LNCAP (cell line): ENCODE data around the gene CCDC78.

Experiments
- TF ChIP-seq, protein P1 (sequence below): fragments of 450-650 bp; IDR thresholded peaks from 2 replicates; pipeline ENCODE4 v1.5.1; 2017; ENCODE audit warnings: mild to moderate bottlenecking

CCDC78 gene

DNA sequence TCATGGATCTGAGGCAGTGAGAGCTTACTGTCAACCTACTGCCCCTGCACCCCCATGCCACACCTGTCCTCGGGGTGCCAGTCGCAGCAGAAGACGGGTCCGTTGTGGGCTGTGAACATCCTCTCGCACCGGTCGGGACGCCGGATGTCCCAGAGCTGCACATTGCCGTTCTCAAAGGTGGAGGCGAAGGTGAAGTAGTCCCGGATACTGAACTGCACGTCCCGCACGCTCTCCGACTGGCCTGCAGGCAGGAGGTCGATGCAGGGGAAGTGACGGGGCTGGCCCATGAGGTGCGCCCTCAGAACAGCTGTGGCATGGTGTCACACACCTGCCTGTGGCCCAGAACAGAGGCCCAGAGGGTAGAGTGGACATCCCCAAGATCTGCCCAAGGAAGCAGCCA lies 38.7 kb downstream of the CCDC78 start:
- TF ChIP-seq, protein P1, sequence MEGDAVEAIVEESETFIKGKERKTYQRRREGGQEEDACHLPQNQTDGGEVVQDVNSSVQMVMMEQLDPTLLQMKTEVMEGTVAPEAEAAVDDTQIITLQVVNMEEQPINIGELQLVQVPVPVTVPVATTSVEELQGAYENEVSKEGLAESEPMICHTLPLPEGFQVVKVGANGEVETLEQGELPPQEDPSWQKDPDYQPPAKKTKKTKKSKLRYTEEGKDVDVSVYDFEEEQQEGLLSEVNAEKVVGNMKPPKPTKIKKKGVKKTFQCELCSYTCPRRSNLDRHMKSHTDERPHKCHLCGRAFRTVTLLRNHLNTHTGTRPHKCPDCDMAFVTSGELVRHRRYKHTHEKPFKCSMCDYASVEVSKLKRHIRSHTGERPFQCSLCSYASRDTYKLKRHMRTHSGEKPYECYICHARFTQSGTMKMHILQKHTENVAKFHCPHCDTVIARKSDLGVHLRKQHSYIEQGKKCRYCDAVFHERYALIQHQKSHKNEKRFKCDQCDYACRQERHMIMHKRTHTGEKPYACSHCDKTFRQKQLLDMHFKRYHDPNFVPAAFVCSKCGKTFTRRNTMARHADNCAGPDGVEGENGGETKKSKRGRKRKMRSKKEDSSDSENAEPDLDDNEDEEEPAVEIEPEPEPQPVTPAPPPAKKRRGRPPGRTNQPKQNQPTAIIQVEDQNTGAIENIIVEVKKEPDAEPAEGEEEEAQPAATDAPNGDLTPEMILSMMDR = no peak

- TF ChIP-seq, protein P1 = no peak
These were observed 39.6 kb downstream of the CCDC78 start for GRCh38 chr16:686459-687260.

DNA sequence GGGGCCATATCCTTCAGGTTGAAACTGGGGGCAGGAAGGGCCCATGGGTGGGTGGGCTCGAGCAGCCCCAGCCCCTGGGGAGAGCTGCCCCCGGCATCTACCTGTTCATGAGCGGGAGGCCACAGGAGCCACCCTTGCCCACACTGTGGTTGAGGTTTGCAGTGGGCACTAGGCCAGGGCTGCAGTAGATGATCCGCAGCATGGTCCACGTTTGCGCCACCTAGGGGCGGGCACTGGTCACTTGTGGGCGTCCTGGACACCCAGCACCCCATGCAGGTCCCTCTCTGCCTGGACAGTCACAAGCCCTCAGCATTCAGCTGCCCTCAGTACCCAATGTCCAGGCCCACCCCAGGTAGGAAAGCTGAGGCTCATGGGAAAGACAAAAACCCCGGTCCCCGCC lies 40.3 kb downstream of the CCDC78 start:
- TF ChIP-seq, protein P1 = peak; percentile 65

DNA sequence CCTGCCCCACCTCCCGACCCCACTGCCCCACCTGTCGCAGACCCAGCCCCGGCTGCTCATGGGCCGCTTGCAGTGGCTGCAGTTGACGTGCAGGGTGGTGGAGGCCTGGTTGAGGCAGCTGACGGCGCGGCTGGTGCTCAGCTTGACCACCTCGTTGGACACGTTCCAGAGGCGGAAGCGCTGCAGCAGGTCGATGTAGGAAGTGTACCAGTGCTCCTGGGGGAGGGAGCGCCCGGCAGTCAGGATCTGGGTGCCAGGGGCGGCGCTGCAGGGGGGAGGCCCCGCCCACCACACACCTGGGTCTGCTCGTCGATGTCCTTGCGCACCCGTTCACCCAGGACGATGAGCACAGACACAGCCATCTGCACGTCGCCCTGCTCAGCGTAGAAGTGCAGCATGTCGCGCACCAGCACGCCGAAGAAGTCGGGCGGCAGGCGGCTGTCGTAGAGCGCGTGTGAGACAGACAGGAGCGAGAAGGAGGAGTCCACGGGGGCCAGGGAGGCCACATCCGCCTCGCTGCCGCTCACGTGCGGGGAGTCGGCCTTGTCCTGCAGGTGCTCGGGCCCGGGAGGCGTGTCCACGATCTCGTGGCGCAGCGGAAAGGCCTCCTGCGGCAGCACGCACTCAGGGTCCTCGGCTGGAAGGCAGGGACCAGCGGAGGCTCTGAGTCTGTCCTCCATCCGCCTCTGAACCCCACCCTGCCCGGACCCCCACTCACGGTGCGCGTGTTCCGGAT lies 41.1 kb downstream of the CCDC78 start:
- TF ChIP-seq, protein P1 = no peak

- TF ChIP-seq, protein P1 = no peak
These were observed 42.0 kb downstream of the CCDC78 start, which contains the start of gene JMJD8 for GRCh38 chr16:684071-684794. Gene JMJD8, minus strand, starts transcription at chr16:684334. Its CDS starts 15 bp downstream, at chr16:684319.

DNA sequence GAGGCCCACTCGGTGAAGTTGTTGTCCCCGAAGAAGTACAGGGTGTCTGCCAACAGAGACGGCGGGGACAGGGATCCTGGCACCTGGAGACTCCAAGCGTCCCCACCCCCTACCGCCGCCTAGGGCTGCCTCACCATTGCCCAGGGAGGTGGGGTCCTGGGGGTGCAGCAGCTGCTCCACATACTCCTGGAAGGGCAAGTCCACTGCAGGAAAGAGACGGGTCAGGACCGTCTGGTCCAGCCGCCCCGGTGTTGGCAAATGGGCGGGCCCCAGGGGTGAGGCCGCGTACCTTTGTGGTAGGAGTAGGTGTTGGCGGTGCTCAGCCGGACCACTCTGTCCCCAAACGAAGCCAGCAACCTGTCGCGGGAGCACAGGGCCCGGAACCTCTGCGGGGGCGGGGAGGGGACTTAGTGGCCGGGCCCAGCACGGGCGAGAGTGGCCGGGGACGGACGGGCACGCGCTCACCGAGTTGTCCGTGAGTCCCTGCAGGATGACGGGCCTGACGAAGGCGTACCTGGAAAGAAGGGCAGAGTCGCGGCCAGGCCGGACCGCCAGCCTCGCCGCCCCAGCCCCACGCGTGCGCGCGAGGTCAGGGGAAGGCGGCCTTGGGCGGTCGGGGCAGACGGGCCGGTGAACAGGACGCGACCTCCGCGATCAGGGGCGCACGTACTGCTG lies 42.7 kb downstream of the CCDC78 start:
- TF ChIP-seq, protein P1 = no peak
